Colon (tissue), 2 donors: Measurements from ENCODE around the gene RICTOR.

ENCODE experiments used
- FAIRE-seq: peaks from 2 replicates; lab custom pipeline; 2012; peaks lifted over from hg19 to GRCh38; lab: Jason Lieb, UNC
- donor health status: control.
- donor health status: control.

Gene RICTOR

DNA sequence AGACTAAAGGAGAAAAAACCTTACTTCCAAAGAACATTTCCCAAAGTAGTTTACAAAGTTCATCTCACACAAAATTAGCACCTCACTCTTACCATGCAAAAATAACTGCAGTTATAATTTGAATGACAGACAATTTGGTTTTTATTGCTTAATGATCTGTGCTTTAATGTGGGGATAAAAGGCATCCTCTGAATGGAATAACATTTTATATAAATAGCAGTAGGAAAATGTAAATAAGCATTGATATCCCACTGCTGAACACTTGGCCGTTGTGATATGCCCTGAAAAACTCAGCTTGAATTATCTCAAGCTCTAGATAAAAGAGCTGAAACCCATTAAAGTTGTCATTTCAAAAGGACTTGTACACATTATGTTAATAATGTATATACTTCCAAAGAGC lies 135.2 kb downstream of the RICTOR start:
- FAIRE-seq = no peak

DNA sequence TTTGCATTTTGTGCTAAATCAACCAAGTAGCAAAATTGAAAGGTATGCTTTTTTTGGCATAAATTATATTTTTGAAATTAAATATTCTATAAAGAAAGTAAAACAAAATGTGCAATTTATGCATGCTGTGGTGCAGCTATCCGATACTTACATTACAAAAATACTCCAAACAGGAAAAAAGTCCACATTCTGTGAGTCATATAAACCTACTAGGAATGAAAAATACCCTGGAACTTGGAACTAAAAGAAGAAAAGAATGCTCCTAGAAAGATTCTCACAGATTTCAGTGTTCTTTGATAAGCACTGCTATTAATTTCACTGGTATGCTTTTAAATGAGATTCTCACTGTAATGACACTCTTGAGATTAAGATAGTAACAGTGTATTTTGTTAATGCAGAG lies 135.8 kb downstream of the RICTOR start:
- FAIRE-seq = no peak

DNA sequence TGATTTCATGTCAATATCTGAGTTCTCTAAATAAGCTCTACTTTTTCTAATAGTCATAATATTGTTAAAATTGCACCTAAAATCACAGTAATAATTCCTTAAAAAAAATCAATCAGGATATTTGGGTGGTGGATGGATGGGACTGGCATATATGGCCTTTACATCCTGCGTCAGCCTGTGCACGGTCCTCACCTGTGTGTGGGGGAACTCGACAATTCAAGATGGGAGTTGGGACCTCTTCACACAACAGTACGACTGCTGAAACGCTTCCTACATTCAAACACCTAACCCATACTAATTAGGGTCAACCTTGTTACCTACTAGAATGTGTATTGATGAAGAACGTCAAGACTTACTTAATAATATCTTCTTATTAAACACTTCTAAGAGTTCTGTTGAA lies 137.9 kb downstream of the RICTOR start:
- FAIRE-seq = no peak

DNA sequence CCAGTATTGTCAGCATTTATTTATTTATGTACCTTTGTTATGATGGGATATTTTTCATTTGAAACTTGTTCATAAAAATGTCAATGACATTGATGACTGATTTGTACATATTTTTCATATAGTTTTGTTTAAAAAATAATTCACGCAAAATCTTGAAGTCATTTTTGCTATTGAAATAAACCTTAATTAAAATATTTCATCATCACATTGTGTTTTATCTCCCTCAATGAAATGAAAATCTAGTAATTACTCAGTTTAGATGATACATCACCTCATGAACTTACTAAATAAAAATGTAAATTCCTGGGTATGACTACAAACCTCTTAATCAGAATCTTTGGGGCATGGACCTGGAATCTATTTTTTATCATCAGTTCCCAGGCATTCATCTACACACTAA lies 138.8 kb downstream of the RICTOR start:
- no peak for FAIRE-seq

DNA sequence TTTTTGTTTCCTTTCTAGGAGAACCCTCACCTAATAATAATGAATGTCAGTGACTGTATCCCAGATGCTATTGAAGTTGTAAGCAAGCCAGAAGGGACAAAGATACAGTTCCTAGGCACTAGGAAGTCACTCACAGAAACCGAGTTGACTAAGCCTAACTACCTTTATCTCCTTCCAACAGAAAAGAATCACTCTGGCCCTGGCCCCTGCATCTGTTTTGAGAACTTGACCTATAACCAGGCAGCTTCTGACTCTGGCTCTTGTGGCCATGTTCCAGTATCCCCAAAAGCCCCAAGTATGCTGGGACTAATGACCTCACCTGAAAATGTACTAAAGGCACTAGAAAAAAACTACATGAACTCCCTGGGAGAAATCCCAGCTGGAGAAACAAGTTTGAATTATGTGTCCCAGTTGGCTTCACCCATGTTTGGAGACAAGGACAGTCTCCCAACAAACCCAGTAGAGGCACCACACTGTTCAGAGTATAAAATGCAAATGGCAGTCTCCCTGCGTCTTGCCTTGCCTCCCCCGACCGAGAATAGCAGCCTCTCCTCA lies 141.3 kb downstream of the RICTOR start:
- no peak for FAIRE-seq

DNA sequence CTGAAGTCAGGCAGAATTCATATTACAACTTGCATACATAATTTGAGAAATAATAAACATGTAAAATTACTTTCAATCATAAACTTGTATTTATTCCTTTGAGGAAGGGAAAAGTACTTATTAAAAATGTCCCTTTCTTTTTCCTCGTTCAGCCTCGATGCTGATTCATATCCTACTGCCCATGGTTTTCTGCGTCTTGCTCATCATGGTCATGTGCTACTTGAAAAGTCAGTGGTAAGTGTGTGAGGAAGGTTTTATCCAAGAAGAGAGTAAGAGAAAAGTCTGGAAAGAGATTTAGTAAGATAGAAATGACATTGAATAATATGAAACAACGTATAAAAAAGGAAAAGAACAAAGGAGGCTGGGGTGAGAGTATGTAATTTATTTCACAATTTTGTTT lies 142.5 kb downstream of the RICTOR start:
- no peak for FAIRE-seq

DNA sequence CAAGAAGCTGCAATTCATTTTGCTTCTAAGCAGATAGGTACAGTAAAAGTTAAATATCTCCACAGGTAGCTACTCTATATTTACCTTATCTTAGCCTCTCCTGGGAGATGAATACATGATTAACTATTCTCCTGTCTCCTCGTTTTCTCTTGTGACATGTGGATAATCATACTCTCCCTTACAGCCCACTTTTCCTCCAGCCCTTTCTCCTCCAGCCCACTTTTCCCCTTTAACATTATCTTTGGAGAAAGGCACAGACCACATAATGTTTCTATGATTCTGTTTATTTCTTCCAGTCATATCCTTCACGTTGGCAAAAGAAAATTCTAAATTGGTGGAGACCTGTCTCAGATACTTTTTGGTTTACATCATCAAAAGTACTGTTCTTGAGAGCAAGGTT lies 144.4 kb downstream of the RICTOR start:
- no peak for FAIRE-seq

DNA sequence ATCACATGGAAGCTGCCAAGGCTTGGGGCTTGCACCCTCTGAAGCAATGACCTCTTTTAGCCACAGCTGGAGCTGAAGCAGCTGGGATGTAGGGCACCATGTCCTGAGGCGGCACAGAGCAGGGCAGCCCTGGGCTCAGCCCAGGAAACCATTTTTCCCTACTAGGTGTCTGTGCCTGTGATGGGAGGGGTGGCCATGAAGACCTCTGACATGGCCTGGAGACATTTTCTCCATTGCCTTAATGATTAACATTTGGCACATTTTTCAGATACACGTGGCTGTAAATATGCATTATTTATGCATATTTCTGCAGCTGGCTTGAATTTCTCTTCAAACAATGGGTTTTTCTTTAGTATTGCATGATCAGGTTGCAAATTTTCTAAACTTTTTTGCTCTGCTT lies 146.7 kb downstream of the RICTOR start:
- no peak for FAIRE-seq

DNA sequence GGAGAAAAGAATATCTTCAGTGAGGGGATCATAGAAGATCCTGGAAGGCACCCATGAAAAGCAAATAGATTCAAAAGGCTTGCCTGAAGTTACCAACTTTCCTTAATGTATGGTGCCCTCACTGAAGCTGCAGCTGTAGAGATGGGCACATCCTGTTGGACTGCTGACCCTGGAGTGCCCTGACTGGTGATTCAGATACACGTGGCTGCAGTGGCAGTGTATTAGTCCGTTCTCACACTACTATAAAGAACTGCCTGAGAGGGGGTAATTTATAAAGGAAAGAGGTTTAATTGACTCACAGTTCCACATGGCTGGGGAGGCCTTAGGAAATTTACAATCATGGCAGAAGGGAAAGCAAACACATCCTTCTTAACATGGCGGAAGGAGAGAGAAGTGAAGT lies 148.1 kb downstream of the RICTOR start:
- FAIRE-seq = no peak

DNA sequence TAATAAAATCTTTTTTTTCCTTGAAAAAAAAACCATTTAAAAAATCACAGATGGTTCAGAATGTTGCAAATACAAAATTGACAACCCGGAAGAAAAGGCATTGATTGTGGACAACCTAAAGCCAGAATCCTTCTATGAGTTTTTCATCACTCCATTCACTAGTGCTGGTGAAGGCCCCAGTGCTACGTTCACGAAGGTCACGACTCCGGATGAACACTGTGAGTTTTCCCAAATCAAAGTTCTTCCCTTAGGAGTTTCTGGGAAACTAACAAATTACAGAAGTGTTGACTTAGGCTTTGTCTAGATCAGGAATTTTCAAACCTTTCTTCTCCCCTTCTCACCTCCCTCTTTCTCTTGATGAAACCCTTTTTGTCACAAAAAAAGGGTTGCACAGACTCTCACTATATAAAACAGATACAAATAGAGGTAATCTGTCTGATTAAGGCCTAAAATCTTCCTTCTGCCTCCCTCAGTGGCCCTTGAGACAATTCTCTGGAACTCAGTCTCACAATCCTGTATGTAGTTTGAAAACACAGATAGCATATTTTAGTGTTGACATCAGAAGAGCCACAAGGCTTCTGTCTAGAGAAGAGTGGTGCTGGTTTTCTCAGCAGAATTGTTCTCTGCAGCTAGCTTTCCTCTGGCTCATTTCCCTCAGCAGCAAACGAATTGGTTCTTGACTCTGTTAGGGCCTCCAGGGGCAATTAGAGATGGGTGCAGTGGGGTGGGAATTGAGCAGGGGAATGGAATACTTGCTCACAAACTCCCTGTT lies 148.9 kb downstream of the RICTOR start:
- no peak for FAIRE-seq

DNA sequence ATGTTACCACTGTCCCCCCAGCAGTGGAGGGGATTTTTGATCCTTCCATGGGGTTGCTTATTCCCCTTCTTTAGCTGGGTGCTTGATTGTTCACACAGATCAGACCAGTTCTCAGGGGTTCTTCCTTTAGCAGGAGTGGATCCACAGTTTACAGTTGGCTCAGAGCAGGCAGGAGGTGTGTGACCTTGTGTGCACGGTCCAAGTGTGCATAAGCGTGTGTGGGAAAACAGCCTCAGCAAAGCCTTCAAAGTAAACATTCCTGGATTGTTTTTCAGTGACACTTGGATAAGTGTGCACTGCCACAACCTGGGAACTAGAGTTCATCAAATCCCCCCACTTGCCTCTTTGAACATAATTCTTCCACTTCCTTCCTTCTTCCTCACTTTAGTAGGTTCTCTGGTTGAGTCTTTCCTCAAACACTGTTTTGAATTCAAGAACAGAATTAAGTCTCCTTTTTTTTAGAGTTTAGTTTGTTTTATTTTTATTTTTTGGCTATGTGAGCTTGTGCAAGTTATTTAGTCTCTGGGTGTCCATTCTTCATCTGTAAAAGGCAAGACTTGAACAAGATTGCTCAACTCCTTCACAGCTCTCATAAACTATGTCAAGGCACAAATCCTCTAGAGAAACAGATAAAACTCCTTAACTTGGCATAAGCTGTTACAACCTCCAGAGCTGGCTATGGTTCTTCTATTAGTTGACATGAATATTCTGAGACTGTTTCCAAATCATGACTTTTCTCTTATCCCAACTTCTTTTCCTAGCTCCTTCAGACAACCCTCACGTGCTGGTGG lies 150.3 kb downstream of the RICTOR start:
- no peak for FAIRE-seq

DNA sequence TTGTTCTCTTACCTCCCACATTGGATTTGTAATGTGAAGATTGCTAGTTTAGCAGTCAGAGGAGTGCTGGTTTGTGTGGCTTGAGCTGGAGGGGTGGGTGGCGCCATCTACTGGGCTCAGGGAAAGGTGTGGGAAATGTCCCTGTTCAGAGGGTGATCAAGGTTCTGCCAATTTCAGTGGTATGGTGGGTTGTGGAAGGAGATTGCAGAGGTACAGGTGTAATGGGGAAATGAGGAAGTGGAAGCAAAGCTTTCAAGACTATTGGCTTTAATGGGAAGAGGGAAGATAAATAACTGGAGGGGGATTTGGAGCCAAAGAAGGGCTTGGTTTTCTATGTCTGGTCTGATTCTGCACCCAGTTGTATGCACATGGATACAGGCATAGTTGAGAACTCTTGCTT lies 152.0 kb downstream of the RICTOR start:
- no peak for FAIRE-seq

DNA sequence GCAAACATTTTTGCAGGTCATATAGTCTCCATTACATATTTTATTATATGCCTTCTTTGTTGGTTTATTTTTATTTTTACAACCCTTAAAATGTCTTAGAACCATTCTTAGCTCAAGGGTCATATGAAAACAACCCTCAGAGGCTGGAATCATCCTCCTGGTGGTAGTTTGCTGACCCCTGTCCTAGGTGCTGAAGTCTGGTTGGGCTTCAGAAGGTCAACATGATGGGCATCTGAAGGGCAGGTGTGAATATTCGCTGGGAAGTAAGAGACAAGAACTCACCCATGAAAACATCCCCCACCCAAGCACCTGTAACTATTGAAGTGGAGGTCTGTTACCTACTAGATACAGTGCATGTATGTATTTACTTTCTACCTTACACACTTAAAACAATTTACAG lies 153.0 kb downstream of the RICTOR start:
- no peak for FAIRE-seq

DNA sequence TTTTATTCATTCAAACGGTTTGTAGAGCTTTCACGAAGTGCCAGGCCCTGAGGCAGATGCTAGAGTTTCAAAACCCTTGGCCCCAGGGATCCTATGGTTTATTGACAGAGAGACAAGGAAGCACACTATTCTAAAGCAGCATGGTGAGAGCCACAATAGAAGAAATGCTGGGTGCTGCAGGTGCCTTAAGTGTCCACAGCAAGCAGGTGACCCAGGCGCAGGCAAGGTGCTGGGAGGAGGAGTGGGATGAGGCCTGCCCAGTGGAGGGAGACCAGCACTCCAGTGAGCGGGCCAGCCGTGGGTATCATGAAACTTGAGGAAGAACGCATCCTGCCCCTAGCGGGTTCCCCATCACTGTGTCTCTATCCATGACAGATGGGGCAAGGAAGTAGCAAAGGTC lies 157.4 kb downstream of the RICTOR start:
- FAIRE-seq = no peak

DNA sequence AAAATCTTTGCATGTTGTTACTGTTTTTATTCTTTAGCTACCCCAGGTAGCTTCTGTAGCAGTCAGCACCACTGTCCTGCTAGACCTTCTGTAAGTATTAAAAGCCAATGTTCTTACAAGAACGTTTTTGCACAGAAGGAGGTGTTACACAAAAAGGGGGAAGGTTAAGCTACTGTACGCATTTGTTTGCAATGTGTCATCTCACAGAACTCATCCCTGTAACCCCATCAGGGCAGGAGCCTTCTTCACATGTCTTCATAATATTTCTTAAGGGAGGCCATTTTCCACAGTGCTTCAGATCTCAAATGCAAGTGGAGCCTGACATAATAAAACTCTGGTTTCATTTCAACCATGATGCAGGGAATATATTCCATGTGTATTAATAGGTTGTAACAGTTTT lies 160.5 kb downstream of the RICTOR start:
- FAIRE-seq = no peak

DNA sequence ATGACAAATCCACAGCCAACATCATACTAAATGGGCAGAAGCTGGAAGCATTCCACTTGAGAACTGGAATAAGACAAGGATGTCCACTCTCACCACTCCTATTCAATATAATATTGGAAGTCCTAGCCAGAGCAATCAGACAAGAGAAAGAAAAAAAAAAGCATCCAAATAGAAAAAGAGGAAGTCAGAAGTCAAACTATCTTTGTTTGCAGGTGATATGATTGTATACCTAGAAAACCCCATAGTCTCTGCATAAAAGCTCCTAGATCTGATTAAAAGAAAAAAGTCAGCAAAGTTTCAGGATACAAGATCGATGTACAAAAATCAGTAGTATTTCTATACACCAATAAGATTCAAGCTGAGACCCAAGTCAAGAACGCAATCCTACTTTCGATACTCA lies 162.3 kb downstream of the RICTOR start:
- no peak for FAIRE-seq

DNA sequence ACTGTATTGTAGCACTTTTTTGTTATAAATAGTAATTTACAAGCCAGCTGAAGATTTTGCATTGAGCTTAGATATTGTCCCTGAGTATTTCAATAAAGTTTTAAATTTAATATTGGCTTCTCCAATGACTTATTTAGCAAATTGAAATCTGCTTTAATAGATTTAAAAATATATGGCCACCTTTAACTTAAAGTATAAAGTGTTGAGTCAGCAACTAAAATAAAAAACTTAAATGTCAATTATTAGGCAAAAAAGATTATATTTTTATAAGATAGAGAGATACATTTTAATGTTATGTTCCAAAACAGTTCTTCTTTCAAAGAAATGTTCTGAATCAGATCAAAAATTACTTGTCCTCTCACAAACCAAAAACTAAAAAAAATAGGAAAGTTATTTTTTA lies 167.7 kb downstream of the RICTOR start:
- FAIRE-seq = no peak

DNA sequence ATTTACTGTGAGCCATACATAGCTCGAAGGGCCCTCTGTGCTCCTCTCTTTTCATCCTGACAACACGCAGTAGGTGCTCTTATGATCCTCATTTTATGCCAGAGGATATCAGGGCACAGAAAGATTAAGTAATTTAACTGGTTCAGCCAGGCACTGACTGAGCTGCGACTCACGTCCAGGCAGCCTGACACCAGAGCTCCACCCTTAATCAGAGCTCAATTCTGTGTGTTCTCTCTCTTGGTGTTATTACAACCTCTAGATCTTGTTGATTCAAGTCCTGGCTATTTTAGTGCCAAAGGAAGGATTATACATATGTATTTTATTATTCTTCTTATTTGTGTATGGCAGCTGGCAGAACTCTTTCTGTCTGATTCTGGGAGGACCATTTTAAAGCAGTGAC lies 168.7 kb downstream of the RICTOR start:
- FAIRE-seq = no peak

DNA sequence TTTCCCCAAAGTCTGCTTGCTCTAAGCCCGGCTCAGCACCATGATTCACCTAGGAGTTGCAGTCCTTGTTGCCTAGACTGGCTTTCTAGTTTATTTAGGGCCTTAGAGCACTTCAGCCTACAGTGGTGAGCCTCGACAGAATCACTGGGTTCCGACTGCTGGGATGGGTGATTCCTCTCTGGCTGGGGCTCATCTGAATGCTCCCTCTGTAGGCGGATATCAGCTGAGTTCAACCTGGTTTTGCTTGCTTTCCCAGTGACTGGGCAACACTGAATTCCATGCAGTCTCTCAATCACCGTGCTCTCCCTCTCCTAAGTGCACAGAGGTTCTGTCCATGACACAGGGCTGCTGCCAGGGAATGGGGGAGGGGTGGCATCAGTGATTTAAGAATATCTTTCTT lies 174.3 kb downstream of the RICTOR start:
- no peak for FAIRE-seq

DNA sequence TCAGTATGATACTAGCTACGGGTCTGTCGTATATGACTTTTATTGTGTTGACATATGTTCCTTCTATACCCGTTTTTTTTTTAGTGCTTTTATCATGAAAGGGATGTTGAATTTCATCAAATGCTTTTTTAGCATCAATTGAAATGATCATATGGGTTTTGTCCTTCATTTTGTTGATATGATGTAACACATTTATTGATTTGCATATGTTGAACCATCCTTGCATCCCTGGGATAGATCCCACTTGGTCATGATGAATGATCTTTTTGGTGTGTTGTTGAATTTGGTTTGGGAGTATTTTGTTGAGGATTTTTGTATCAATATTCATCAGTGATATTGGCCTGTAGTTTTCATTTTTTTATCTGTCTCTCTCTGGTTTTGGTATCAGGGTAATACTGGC lies 177.4 kb downstream of the RICTOR start:
- no peak for FAIRE-seq

DNA sequence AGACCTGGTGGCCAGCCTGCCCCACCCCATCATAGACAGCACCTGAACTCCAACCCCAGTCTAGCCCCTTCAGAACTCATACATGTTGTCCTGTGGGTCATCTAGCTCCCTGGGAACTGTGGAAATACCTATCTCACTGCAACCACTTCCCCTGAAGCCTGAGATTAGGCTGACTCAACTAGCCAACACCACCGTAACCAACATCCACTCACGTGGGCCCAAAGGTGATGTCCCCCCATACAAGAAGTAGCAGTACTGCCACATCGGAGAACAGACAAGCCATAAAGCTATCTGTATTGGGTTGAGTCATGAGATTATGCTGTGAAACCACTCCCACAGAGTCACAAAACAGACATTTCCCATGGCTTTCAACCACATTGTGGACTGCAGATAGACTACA lies 181.8 kb downstream of the RICTOR start:
- no peak for FAIRE-seq

DNA sequence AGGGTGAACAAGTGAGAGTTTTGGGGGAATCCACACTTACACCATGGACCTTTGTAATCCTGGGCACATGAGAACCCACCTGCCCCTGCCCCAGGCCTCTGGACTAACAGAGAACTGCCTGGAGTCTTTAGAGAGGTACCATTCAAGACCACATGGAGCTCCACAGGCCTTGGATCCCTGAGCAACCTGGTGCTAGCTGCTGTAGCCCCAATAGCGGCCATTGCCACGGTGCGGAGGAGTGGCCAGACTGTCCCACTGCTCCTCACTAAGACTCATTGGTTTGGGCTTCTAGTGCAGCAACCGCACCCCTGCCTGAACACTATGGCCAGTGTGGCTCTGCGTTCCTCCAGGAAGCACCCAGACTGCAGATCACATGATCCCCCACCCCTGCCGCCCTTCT lies 182.6 kb downstream of the RICTOR start:
- FAIRE-seq = no peak

DNA sequence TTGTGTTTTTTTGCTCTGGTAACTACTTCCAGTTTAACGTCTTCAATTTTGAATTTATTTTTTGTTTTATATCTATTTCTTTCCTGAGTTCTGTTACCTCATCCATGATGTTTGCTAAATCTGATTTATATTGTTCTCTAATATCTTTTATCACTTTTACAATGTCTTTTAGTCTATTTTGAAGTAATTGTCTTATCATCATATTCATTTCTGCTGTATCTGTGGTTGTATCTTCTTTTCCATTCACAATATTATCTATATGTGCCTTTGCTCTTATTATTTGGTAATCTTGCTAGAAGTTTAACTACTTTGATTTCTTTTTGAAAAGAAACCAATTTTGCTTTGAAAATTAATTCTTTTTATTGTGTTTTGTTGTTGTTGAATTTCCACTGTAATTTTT lies 184.8 kb downstream of the RICTOR start:
- FAIRE-seq = peak; percentile 71

DNA sequence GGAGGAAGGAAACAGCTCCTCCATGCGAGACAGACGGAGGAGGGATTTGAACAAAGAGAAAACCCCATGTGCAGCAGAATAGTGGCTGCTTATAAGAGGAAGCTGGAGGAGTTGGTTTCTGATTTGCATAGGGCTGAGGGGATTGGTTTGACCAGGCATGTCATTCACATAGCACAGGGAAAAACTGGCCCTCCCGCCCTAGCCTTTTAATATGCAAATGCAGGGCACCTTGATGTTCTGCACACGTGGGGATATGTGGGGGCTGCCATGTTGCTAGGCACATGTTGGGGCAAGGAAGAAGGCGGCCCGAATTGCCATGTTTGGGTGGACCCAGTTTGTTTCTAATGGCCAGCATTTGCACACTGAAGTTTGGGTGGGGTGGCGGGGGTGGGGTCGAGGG lies 186.2 kb downstream of the RICTOR start:
- FAIRE-seq = no peak
